HT1080 (cell line): ENCODE results near the gene APBA2. TPM values are rescaled to one million over a fixed set of nuclear protein-coding genes. Genes with fewer than 3 reads are reported as not detected.

Experiments
- DNase-seq: peaks from one replicate; pipeline ENCODE4 v3.0.0-alpha.2; 2015; ENCODE audit warnings: low read depth
- total RNA-seq: library from RNA; depleted of rRNA; stranded (reverse); fragments of >200 nt; shearing (Covaris generic); gene quantifications from 2 replicates; pipeline ENCODE4 v1.2.3, GENCODE V29; 2014

Gene APBA2
- total RNA-seq, 1 experiment from 2014 or later = 50.8 TPM

DNA sequence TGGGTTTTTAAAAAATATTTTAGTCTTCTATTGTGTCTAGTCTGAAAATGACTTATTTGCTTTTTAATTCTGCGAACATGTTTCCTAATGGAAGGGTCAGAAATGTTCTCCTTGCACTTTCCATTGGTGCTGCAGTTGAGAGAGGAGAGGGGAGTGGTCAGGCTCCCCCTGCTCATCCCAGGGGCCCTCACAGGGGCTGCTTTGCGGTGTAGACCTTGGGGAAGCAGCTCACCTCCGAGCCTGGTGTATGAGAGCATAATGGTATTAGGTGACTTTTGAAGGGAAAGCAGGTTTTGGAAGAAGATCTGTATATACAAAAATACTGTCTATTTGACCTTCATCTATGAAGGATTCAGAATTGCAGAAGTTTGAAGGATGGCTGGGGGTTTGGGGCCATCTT is 28.3 kb downstream of the APBA2 start:
- no peak for DNase-seq

DNA sequence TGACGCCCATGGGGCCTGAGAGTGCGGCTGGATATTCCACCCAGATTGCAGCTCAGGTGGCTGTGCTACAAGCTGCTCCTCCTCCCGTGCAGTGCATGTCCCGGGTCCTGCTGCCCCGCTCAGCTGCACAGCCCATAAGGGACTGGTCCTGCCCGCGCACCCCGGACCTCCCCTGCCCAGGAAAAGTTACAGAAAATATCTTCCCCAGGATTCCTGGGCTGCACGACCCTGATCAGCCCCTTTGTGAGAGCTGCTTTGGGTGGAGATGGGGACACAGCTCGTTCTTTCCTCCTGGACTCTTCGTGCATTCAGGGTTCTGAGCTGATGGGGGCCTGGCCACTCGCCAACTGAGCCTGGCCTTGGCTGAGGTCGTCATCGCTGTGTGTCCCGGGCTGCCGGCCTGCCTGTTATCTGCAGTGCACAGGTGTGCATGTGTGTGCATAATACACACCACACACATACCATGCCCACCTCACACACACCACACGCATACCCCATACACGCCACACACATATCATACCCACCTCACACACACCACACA is 28.8 kb downstream of the APBA2 start:
- DNase-seq = no peak

GRCh38 chr15:28915041-28915810 is 29.5 kb downstream of the APBA2 start:
- no peak for DNase-seq

GRCh38 chr15:28915935-28916334 is 30.2 kb downstream of the APBA2 start:
- DNase-seq = no peak

GRCh38 chr15:28917791-28918140 is 32.0 kb downstream of the APBA2 start:
- no peak for DNase-seq

GRCh38 chr15:28918141-28918983 is 32.6 kb downstream of the APBA2 start:
- no peak for DNase-seq

DNA sequence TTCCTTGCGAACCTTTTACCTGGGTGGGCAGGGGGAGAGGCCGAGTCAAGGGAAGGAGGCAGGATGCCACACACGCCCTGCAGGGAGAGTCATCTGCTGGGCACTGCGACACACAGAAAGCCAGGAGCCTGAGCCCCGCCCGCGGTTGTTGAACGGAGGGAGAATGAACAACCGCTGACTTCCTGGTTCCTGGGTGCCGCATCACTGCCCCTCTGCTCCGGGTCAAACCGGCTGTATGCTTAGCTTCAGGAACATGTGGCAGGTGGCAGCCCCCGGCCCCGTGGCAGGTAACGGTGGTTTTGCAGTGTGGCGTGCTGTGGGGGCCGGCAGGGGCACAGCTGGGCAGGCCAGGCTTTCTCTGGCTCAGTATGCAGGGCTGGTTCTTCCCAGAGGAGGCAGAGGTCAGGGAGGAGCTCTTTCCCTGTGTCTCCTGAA is 33.4 kb downstream of the APBA2 start:
- DNase-seq = no peak

- no peak for DNase-seq
Observed at GRCh38 chr15:28919679-28920655, 34.2 kb downstream of the APBA2 start.

GRCh38 chr15:28920781-28921331 is 35.1 kb downstream of the APBA2 start:
- no peak for DNase-seq

- DNase-seq = no peak
Observed at GRCh38 chr15:28921336-28921735, 35.6 kb downstream of the APBA2 start.

DNA sequence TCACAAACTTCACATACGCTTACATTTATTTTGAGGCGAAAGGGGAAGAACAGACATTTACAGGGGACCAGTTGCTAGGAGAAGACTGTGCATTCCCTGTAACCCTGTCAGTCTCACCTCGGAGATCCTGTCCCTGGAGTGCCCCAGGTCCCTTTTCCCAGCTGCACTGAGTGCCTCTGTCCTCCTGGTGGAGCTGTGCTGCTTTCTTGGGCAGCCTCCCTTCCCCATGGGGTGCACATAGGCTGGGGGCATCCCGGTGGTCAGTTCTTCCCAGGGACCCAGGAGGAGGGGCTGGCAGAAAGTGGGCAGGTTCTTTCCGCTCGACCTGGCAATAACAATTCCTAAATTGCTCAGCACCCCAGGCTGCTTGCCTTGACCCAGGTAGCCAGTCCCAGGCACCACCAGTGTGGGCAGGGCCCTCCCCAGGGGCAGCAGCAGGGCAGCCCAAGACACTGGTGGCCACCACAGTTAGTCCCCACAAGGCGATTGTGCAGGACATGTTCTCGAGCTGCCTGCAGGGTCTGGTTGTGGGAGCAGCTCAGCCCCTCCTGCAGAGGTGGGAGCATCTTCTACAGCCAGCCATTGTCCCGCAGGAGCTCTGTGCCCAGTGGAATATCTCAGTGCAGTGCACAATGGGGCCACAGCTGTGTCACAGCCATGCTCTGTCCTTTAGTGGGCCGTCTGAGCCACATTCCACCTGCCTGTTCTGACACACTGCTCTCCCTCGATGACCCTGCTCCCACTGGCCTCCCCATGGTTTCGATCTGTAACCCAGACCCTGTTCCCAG is 36.3 kb downstream of the APBA2 start:
- no peak for DNase-seq

DNA sequence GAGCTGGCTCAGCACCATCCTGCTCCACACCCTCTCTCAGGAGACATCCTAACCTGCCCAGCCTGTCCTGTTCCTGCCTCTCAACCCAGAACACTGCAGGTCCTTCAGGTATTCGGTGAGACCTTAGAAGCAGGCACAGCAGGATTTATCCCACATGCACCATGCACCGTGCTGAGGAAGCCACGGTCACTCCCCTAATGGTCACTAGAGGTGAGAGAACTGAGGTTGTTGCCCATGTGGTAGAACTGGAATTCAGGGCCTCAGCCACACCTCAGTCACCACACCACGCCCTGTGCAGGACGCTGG is 36.9 kb downstream of the APBA2 start:
- no peak for DNase-seq

DNA sequence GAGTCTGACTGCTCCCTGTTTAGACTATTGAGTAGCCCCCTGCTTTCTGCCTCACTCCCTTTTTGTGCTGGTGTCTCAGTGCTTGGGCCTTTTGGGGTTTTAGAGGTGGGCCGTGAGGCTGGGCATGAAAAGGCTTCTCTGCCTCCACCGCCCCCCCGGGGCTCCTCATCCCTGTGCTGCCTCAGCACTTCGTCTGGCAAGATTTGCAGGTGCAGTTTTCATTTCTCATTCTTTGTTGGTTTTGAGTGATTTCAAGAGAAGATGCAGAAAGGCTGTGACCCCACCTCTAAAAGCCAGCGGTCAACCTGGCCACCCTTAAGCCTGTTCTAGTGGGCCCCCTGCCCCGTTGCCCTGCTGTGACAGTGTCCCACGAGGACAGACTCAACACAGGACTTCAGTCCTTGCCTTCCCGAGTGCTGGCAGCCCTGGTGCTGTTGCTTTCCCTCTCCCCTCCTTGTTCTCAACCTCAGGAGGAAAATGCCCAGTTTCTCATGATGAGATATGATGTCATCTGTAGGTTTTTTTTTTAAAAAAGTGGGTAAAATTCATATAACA is 38.0 kb downstream of the APBA2 start:
- no peak for DNase-seq

- DNase-seq = no peak
Observed at GRCh38 chr15:28927043-28927442, 41.3 kb downstream of the APBA2 start.

DNA sequence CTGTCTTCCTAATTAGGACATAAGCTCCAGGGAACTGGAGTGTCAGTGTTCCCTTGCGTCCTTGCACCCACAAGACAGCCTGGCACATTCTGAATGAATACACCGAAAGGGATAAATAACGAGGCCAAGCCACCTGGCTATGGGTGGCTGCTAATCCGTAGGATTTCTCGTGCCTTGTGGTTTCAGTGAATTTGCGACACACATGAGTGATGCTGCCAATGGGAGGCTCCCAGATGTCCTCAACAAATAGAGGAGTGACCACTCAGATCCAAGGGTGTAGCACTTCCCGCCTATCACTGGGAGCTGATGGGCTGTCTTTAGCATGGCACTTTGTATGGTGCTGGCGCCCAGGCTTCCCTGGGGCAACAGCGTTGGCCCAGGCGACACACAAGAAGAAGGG is 43.4 kb downstream of the APBA2 start:
- DNase-seq = no peak

- DNase-seq = no peak
Observed at GRCh38 chr15:28930011-28930410, 44.2 kb downstream of the APBA2 start.

- DNase-seq = no peak
Observed at GRCh38 chr15:28930476-28931291, 44.9 kb downstream of the APBA2 start.

DNA sequence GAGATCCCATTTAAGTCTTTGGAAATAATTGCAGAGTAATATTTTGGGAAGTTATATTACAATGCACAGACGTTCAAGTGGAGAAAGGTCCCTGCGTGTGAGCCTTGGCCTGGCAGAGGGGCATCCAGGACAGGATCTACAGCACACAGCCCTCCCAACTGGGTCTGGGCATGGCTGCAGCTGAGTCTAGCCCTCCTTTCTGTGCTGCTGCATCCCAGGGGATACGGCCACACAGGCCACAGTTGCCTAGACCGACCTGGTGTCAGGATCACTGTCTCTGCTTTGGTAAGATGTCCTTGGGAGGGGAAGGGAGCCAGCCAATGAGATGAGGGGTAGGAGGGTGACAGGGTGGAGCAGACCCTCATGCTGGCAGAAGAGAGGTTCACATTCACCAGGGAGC is 46.1 kb downstream of the APBA2 start:
- DNase-seq = no peak

DNA sequence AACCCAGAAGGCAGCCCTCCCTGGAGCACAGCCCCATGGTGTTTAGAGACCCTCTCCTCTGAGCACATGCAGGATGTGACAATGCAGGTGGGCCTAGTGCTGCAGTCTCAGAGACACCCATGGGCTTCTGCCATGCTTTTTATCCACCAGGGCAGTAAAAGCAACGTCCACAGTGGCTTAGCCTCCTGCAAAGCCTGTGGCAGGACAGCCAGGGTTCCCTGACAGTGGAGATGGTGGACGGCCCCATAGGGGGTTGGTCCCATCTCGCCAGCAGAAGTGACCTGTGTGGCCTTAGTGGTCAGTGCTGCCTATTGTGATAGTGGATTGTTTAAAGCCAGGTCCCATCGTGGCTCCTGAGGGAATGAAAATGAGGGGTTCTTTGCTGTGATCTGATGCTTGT is 46.6 kb downstream of the APBA2 start:
- DNase-seq = no peak
